GM12892 (cell line): Measurements from ENCODE around the gene THUMPD1. TPM values are rescaled to one million over a fixed set of nuclear protein-coding genes. Genes with fewer than 3 reads are reported as not detected.
"Not testable (repeated sequence)": the region's sequence is repeated elsewhere in the genome, so short reads cannot be mapped to it uniquely, and the experiment has no call there.

Experiments used
- DNase-seq: peaks from one replicate; pipeline ENCODE4 v3.0.0; 2011; ENCODE audit not compliant: insufficient read length
- FAIRE-seq: peaks from 2 replicates; lab custom pipeline; 2011; peaks lifted over from hg19 to GRCh38; lab: Jason Lieb, UNC
- POLR2A ChIP-seq: IDR thresholded peaks from 2 replicates; pipeline ENCODE4 v1.6.1; 2011; ENCODE audit warnings: low read depth, low read length, control low read depth
- POLR2AphosphoS5 ChIP-seq: IDR thresholded peaks from 2 replicates; pipeline ENCODE4 v1.6.1; 2011; ENCODE audit warnings: low read depth, low read length, control low read depth
- TAF1 ChIP-seq: IDR thresholded peaks from 2 replicates; pipeline ENCODE4 v1.6.1; 2011; ENCODE audit warnings: low read depth, mild to moderate bottlenecking, control low read depth, low read length, borderline replicate concordance
- polyA plus RNA-seq: library from polyadenylated mRNA; unstranded; fragments of >200 nt; gene quantifications from one replicate; pipeline ENCODE4 v1.2.1, GENCODE V29; 2012; ENCODE audit warnings: missing spikeins, inconsistent platforms; ENCODE audit not compliant: missing spikeins

THUMPD1 gene
- 21.5 TPM for polyA plus RNA-seq

DNA sequence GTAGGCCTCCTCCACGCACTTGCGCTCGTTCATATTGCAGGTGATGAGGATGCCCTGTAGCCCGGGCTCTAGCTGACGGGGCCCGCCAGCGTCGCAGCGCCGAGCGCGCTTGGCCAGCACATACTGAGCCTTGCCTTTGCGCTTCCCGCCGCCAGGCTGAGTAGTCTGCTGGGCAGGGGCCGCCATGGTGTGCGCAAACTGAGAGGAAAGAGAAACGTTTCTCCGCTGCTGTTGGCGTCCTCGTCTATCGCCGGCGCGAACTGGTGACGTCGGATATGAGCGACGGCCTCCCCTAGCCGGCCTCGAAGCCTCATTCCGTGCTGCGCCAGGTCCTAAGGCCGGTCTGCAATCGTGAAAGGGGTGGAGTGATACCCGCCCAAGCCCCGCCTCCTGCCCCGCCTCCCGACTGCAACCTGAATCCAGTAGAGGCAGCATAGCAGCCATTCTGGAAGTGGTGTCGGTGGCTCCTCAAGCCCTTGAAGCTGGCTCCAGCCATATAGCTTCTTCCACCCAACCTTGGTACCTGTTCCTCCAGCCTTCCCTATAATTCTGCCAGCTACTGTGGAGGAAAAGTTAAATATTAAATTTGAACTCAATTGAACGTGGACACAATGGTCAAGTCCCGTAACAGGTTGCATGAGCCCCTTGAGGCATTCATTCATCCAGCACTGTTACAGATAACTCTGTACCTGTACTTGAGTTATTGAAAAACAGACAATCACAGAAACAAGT lies at the start of gene THUMPD1:
Gene THUMPD1 (minus strand): TSS at position 265 of the 732 bp plus-strand sequence. CDS start 79 bp downstream, at position 186.
- TF ChIP-seq POLR2A = peak; percentile 82; the same call in 1 of the 2 replicates
- peak; percentile 50; the same call in 1 of the 2 replicates for TF ChIP-seq TAF1
- TF ChIP-seq POLR2AphosphoS5 = peak; percentile 82
- FAIRE-seq = peak; percentile 96
- DNase-seq = peak; percentile 89

DNA sequence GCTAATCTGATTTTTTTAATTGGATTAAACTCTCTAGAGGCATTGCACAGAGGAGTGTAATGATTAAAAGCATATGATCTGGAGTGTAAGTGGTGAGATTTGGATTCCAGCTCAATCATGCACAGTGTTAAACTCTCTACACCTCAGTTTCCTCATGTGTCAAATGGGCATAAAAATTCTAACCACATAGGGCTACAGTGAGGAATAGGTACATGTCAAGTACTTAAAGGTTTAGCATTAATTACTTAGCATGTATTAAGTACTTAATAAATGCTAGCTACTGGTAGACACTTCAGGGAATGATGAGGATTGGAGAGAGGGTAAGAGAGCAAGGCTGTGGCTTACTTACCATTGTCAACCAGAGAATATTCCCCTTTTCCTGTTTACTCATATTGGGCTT lies 47.5 kb upstream of the THUMPD1 start:
- TF ChIP-seq TAF1 (no peak), POLR2A (no peak), POLR2AphosphoS5 (no peak)
- FAIRE-seq (no peak), DNase-seq (no peak)

DNA sequence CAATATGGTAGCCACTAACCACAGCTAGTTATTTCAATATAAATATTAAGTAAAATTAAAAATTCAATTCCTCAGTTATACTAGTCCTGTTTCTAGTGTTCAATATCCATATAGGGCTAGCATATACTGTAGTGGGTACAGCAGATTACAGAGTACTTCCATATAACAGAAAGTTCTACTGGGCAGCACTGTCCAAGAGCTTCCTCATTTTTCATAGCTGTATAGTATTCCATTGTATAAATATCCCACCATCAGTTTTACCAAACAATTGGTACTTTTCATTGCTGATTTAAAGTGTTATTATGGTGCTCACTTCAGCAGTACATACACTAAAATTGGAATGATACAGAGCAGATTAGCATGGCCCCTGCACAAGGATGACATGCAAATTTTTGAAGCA lies 42.6 kb upstream of the THUMPD1 start:
- no peak for FAIRE-seq
- no peak for TF ChIP-seq POLR2A
- no peak for TF ChIP-seq TAF1
- no peak for TF ChIP-seq POLR2AphosphoS5
- no peak for DNase-seq

GRCh38 chr16:20782470-20782869 lies 40.9 kb upstream of the THUMPD1 start:
- TF ChIP-seq TAF1 = no peak
- FAIRE-seq = no peak
- no peak for DNase-seq

- no peak for DNase-seq
These were observed 40.1 kb upstream of the THUMPD1 start for GRCh38 chr16:20781697-20782096.

GRCh38 chr16:20774703-20775362 lies 33.2 kb upstream of the THUMPD1 start:
- FAIRE-seq (peak; percentile 61), DNase-seq (peak; percentile 29)
- no peak for TF ChIP-seq POLR2A
- no peak for TF ChIP-seq TAF1
- no peak for TF ChIP-seq POLR2AphosphoS5

More at GRCh38 chr16:20781697-20782096, 40.1 kb upstream of the THUMPD1 start:
- TF ChIP-seq POLR2A = no peak
- TF ChIP-seq TAF1 = no peak
- FAIRE-seq = no peak

DNA sequence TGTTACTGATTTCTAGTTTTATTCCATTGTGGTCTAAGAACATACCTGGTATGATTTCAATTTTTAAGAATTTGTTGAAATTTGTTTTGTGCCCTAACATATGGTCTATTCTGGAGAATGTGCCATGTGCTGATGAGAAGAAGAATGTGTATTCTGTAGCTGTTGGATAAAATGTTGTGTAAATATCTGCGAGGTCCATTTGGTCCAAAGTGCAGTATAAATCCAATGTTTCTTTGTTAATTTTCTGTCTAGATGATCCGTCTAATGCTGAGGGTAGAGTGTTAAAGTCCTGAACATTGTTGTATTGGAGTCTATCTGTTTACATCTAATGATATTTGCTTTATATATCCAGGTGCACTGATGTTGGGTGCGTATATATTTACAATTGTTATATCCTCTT lies 32.1 kb upstream of the THUMPD1 start:
- FAIRE-seq = no peak
- no peak for DNase-seq
- TF ChIP-seq POLR2AphosphoS5 (no peak), POLR2A (no peak)

GRCh38 chr16:20768818-20769217 lies 27.2 kb upstream of the THUMPD1 start:
- no peak for DNase-seq
- TF ChIP-seq POLR2A (no peak), TAF1 (no peak), POLR2AphosphoS5 (no peak)
- FAIRE-seq = no peak

GRCh38 chr16:20768121-20768520 lies 26.5 kb upstream of the THUMPD1 start:
- no peak for DNase-seq
- no peak for FAIRE-seq
- TF ChIP-seq TAF1 (no peak), POLR2AphosphoS5 (no peak), POLR2A (no peak)

- DNase-seq (no peak), FAIRE-seq (no peak)
- no peak for TF ChIP-seq POLR2AphosphoS5
- no peak for TF ChIP-seq TAF1
- no peak for TF ChIP-seq POLR2A
These were observed 26.0 kb upstream of the THUMPD1 start for GRCh38 chr16:20767577-20767976.

GRCh38 chr16:20766294-20766693 lies 24.7 kb upstream of the THUMPD1 start:
- DNase-seq (no peak), FAIRE-seq (no peak)
- TF ChIP-seq POLR2A = no peak
- no peak for TF ChIP-seq POLR2AphosphoS5
- no peak for TF ChIP-seq TAF1

DNA sequence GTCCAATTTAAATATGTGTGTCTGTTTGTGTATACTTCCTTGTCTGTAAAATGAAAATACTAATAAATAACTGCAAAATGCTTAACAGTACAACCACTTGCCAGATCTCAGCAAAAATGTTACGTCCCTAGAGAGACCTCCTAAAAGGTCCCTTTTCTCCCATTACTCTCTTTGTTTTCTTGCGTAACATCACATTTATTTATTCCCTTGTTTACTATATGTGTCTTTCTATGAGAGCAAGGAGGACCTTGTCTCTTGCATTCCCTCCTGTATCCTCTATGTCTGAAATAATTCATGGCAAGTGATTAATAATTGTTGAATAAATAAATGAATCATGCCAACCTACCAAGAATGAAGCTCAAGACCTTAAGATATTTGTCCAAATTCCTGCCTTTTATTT lies 24.1 kb upstream of the THUMPD1 start:
- no peak for DNase-seq
- no peak for FAIRE-seq
- TF ChIP-seq TAF1 (no peak), POLR2AphosphoS5 (no peak), POLR2A (no peak)

GRCh38 chr16:20764448-20764847 lies 22.8 kb upstream of the THUMPD1 start:
- not testable (repeated sequence) for FAIRE-seq, DNase-seq
